Measurements from ENCODE around the gene TMEM63A. TPM values are rescaled to one million over a fixed set of nuclear protein-coding genes. Genes with fewer than 3 reads are reported as not detected.
A peak's percentile ranks its signal among the peaks of the same experiment; 100 is the strongest.

TMEM63A gene
- total and polyA plus RNA-seq, 2 of the 13 experiments (the other 11 are each of a cell fraction or from before 2014, with no cell fraction given), result 23.9 to 53.3 TPM

GRCh38 chr1:225825078-225825477, 57.1 kb downstream of the TMEM63A start (continued):
- TF ChIP-seq ARID4A (CRISPR knock-in tag; IDR thresholded peaks at IDR 0.05; ENCODE audit: borderline replicate concordance), result peak; percentile 72; the same call in 1 of the 2 replicates
- peak; percentile 64; the same call in 1 of the 2 replicates for TF ChIP-seq RCOR2 (CRISPR knock-in tag; IDR thresholded peaks at IDR 0.05)
- TF ChIP-seq RXRA (CRISPR knock-in tag; IDR thresholded peaks at IDR 0.05), result peak; percentile 76; the same call in 1 of the 2 replicates
- TF ChIP-seq RARA (CRISPR knock-in tag; IDR thresholded peaks at IDR 0.05), result peak; percentile 53; the same call in 1 of the 2 replicates
- TF ChIP-seq MEIS1 (CRISPR knock-in tag; IDR thresholded peaks at IDR 0.05; ENCODE audit: borderline replicate concordance), result 0 out of 2 replicates have a peak, but pooled peaks have one; percentile 81
- no peak for TF ChIP-seq ZNF383 (CRISPR knock-in tag; IDR thresholded peaks at IDR 0.05; ENCODE audit: borderline replicate concordance)
- TF ChIP-seq ZNF253 (CRISPR knock-in tag; IDR thresholded peaks at IDR 0.05; ENCODE audit: borderline replicate concordance), result no peak
- TF ChIP-seq ZNF326 (CRISPR knock-in tag; IDR thresholded peaks at IDR 0.05; ENCODE audit: borderline replicate concordance), result no peak
- peak; percentile 90 for TF ChIP-seq NCOA1 (CRISPR knock-in tag; IDR thresholded peaks at IDR 0.05)
- TF ChIP-seq ZNF280B (CRISPR knock-in tag; IDR thresholded peaks at IDR 0.05; ENCODE audit: borderline replicate concordance), result no peak
- TF ChIP-seq FOXK1 (CRISPR knock-in tag; IDR thresholded peaks at IDR 0.05; ENCODE audit: borderline replicate concordance, low read depth), result no peak
- no peak for TF ChIP-seq TMF1 (CRISPR knock-in tag; IDR thresholded peaks at IDR 0.05; ENCODE audit: low read depth)
- no peak for TF ChIP-seq ZNF441 (CRISPR knock-in tag; IDR thresholded peaks at IDR 0.05; ENCODE audit: borderline replicate concordance)
- peak; percentile 78; the same call in 1 of the 2 replicates for TF ChIP-seq FOXJ3 (CRISPR knock-in tag; IDR thresholded peaks at IDR 0.05; ENCODE audit: borderline replicate concordance)
- TF ChIP-seq ZNF746 (CRISPR knock-in tag; IDR thresholded peaks at IDR 0.05), result peak; percentile 20; the same call in 1 of the 2 replicates
- no peak for TF ChIP-seq FOSL1 (CRISPR knock-in tag; IDR thresholded peaks at IDR 0.05; ENCODE audit: borderline replicate concordance)
- TF ChIP-seq ZNF354B (CRISPR knock-in tag; IDR thresholded peaks at IDR 0.05), result 0 out of 2 replicates have a peak, but pooled peaks have one; percentile 19
- TF ChIP-seq ZSCAN21 (CRISPR knock-in tag; IDR thresholded peaks at IDR 0.05; ENCODE audit: borderline replicate concordance), result 0 out of 2 replicates have a peak, but pooled peaks have one; percentile 69
- TF ChIP-seq ZSCAN25 (CRISPR knock-in tag; IDR thresholded peaks at IDR 0.05), result 0 out of 2 replicates have a peak, but pooled peaks have one; percentile 28
- no peak for TF ChIP-seq ZBTB1 (CRISPR knock-in tag; IDR thresholded peaks at IDR 0.05; ENCODE audit: borderline replicate concordance)
- TF ChIP-seq KAT2B (IDR thresholded peaks at IDR 0.05; ENCODE audit: borderline replicate concordance, low read depth, low read length), result no peak
- TF ChIP-seq MYC (CRISPR knock-in tag; IDR thresholded peaks at IDR 0.05; ENCODE audit: borderline replicate concordance), result peak; percentile 73; the same call in 1 of the 2 replicates
- TF ChIP-seq HCFC1 (IDR thresholded peaks at IDR 0.05; ENCODE audit: low read depth, low read length), result no peak
- TF ChIP-seq ZNF670 (CRISPR knock-in tag; IDR thresholded peaks at IDR 0.05; ENCODE audit: borderline replicate concordance), result no peak
- no peak; the same call in 1 of the 2 replicates for TF ChIP-seq NFIC (IDR thresholded peaks at IDR 0.05; ENCODE audit: low read length)
- no peak for TF ChIP-seq PHB2 (IDR thresholded peaks at IDR 0.05; ENCODE audit: partially characterized antibody)
- TF ChIP-seq ZFYVE20 (CRISPR knock-in tag; IDR thresholded peaks at IDR 0.05; ENCODE audit: borderline replicate concordance, low read depth), result no peak

Data from HepG2 (cell line).